Aorta (tissue), 5 donors: ENCODE results near the gene ITPRID1. TPM values are rescaled to one million over a fixed set of nuclear protein-coding genes. Genes with fewer than 3 reads are reported as not detected.

Source experiments
- ATAC-seq: fragments of 200-7000 bp; cut with Tn5 transposase; one replicate; pipeline ENCODE4 v1.9.1; 2022; ENCODE audit warnings: moderate library complexity; ENCODE audit not compliant: low FRiP score
- DNase-seq, 2 donors: peaks; one replicate each; pipeline ENCODE4 v3.0.0-alpha.2; 2020
- H3K27ac ChIP-seq, 2 donors: one replicate each; pipeline ENCODE4 v1.5.1; 2013; ENCODE audit warnings: low read length in 2 of 2, mild to moderate bottlenecking in 2 of 2, moderate library complexity in 2 of 2, control low read depth in 1 of 2, inconsistent platforms in 1 of 2, low read depth in 1 of 2
- H3K27me3 ChIP-seq, 2 donors: one replicate each; pipeline ENCODE4 v1.6.1; 2013; ENCODE audit warnings: control low read depth in 1 of 2, low read length in 1 of 2, mild to moderate bottlenecking in 1 of 2, moderate library complexity in 1 of 2; ENCODE audit not compliant: insufficient read depth in 2 of 2, control insufficient read depth in 1 of 2
- H3K36me3 ChIP-seq, 2 donors: one replicate each; pipeline ENCODE4 v1.6.1; 2013; ENCODE audit warnings: control low read depth in 1 of 2, low read length in 1 of 2, mild to moderate bottlenecking in 1 of 2; ENCODE audit not compliant: insufficient read depth in 2 of 2, control insufficient read depth in 1 of 2
- H3K4me1 ChIP-seq, 2 donors: one replicate each; pipeline ENCODE4 v1.6.1; 2013; ENCODE audit warnings: low read length in 2 of 2, control low read depth in 1 of 2, mild to moderate bottlenecking in 1 of 2, moderate library complexity in 1 of 2; ENCODE audit not compliant: insufficient read depth in 2 of 2, control insufficient read depth in 1 of 2
- H3K4me3 ChIP-seq, 2 donors: one replicate each; pipeline ENCODE4 v1.5.1; 2013; ENCODE audit warnings: low read length in 2 of 2, control low read depth in 1 of 2, mild to moderate bottlenecking in 1 of 2
- H3K9me3 ChIP-seq: one replicate; pipeline ENCODE4 v1.6.1; 2013; ENCODE audit warnings: mild to moderate bottlenecking, low read length; ENCODE audit not compliant: control insufficient read depth
- WGBS, 2 donors: extraction: QIAGEN DNeasy Blood & Tissue Kit; methylation state at CpG; one replicate each; pipeline ENCODE4 v1.1.7; 2013; 5-methylcytosine and 5-hydroxymethylcytosine counted together
- intact Hi-C, 2 donors: fragments of 100-400 bp; cut with DNase I; formaldehyde crosslinking; loops; one replicate each; pipeline versions ENCODE4 v1.14.2 to v1.15.0; 2022
- polyA plus RNA-seq, 2 donors: library from polyadenylated mRNA; stranded (reverse); fragments of 200-250 nt; gene quantifications; one replicate each; pipeline ENCODE4 v1.2.3, GENCODE V29; 2013
- total RNA-seq, 2 donors: library from RNA; stranded (reverse); fragmentation: NEBNext Ultra II Directional; extraction: Animal tissue kit (Norgen Biotek cat#: 25700); gene quantifications; one replicate each; pipeline ENCODE4 v1.2.1, GENCODE V29; 2021
- donor health status: healthy with polysubstance abuse.
- donor health status: Bipolar disorder and iron deficiency.
- donor health status: DM: no; HTN: no; CAD: no.
- donor health status: DM: no; HTN: no; CAD: no.
- donor health status: DM: yes; HTN: yes; CAD: no.

ITPRID1 gene
- total and polyA plus RNA-seq, 4 donors, result 0.09 TPM; not detected in 3

DNA sequence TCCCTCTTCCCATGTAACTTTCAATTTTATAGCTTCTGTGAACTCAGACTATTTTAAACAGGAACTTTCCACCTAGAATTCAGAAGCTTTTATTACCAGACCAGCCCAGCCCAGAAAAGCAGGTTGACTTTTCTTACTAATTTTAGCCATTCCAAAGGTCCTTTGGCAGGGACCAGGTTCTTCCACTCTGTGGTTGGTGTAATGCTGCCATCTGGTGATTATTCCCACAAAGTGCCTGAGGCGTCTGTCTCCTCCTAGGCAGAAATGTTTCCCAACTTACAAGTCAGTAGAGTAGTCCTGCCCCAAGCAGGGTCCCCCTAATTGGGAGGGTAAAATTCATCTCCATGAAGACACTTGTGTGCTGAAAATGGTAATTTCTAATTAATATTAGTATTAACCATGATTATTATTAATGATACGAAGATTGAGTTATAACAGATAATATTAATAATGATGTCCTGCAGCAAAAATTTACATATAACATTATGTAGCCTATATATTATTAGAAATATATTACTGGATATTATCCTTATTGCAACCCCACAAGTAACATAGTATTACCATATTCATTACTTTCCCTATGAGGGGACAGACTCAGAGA, 120.1 kb downstream of the ITPRID1 start:
- H3K27ac ChIP-seq, result no peak overlapping the region
- H3K9me3 ChIP-seq, result no peaks in the 10 kb centered on the region
- ATAC-seq, result peak; percentile 82
- no peaks in the 10 kb centered on the region for H3K36me3 ChIP-seq
- H3K4me1 ChIP-seq, result no peaks in the 10 kb centered on the region
- H3K27me3 ChIP-seq, result no peaks in the 10 kb centered on the region
- intact Hi-C loops, result loop anchor here (2.0 to 5.0 kb wide), 5 partner anchors 191 to 502 kb away; no protein-coding TSS in a partner anchor
- H3K4me3 ChIP-seq, result no peak overlapping the region
- DNase-seq, result no peak
- WGBS, 2 donors, result 41 to 45% methylated on average over 2 of the region's 2 CpGs

DNA sequence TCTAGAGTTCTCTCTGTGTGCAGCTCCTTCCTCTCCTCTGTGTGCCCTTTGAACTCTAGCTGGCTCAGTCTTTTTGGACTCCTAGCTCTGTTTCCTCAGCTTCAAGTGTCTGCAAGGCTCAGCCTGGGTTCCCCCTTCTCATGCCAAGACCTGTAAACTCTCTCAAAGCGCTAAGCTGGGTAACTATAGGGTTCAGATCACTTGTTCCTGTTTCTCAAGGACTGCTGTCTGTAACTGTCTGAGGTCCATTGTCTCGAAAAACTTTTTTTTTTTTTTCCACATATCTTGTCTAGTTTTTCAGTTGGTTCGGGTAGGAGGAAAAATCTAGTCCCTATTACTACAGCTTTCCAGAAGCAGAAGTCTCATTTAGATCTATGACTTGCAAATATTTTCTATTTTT, 126.5 kb downstream of the ITPRID1 start:
- Histone ChIP-seq H3K4me1 (no peaks in the 10 kb centered on the region), H3K27ac (no peak overlapping the region), H3K9me3 (no peaks in the 10 kb centered on the region), H3K4me3 (no peak overlapping the region), H3K36me3 (no peaks in the 10 kb centered on the region), H3K27me3 (peaks cover 0 to 2% of the 10 kb centered on the region in 2 donors)
- 72 to 82% methylated on average over 3 of the region's 3 CpGs for WGBS, 2 donors
- no peak for ATAC-seq
- intact Hi-C loops, result no loop called here
- DNase-seq, result no peak

DNA sequence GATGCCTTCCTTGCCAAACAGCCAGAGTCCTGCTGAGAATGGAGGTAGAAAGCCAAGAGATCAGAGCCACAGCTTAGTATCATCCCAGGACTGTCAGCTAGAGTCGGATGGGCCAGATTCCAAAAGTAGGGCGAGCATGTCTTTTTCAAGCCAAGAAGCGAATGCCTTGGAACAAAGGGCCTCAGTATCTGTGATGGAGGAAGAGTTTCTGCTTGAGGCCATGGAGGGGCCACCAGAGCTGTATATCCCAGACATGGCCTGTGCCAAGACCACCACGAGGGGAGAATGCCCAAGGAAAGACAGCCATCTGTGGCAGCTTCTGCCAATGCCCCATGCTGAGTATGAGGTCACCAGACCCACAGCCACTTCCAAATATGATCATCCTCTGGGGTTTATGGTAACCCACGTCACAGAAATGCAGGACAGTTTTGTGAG, 128.8 kb downstream of the ITPRID1 start:
- Histone ChIP-seq H3K9me3 (no peaks in the 10 kb centered on the region), H3K27ac (no peak overlapping the region), H3K4me3 (no peak overlapping the region), H3K36me3 (no peaks in the 10 kb centered on the region), H3K4me1 (no peaks in the 10 kb centered on the region), H3K27me3 (peaks cover 0 to 2% of the 10 kb centered on the region in 2 donors)
- DNase-seq (no peak), ATAC-seq (no peak)
- WGBS, 2 donors, result 59 to 67% methylated on average over 5 of the region's 5 CpGs
- intact Hi-C loops, result no loop called here

GRCh38 chr7:31646942-31647341, 133.1 kb downstream of the ITPRID1 start:
- intact Hi-C loops, result loop anchor here in 1 of 2 donors (5.0 kb wide), 1 partner anchor 90 kb away; no protein-coding TSS in a partner anchor
- Histone ChIP-seq H3K4me3 (no peak overlapping the region), H3K27me3 (peaks cover 0 to 2% of the 10 kb centered on the region in 2 donors), H3K27ac (no peak overlapping the region), H3K4me1 (no peaks in the 10 kb centered on the region), H3K9me3 (no peaks in the 10 kb centered on the region), H3K36me3 (no peaks in the 10 kb centered on the region)
- 89 to 92% methylated on average over 4 of the region's 4 CpGs for WGBS, 2 donors
- DNase-seq (no peak), ATAC-seq (no peak)

DNA sequence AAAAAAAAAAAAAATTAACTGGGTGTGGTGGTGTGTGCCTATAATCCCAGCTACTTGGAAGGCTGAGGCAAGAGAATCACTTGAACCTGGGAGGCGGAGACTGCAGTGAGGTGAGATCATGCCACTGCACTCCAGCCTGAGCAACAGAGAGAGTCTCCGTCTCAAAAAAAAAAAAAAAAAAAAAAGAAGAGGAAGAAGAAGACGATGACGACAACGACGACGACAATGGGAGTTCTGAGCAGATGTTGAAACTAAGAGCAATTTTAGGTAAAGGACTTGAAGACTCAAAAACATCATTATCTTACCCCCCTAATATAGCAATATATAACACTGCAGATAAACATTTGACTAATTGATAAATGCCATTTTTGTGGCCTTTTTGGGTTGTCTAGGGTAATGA, 133.6 kb downstream of the ITPRID1 start:
- H3K27ac ChIP-seq, result no peak overlapping the region
- intact Hi-C loops, result loop anchor here in 1 of 2 donors (5.0 kb wide), 1 partner anchor 90 kb away; no protein-coding TSS in a partner anchor
- no peaks in the 10 kb centered on the region for H3K9me3 ChIP-seq
- DNase-seq (no peak), ATAC-seq (no peak)
- H3K4me3 ChIP-seq, result no peak overlapping the region
- 80 to 92% methylated on average over 6 to 7 of the region's 7 CpGs for WGBS, 2 donors
- no peaks in the 10 kb centered on the region for H3K4me1 ChIP-seq
- H3K27me3 ChIP-seq, result peaks cover 0 to 2% of the 10 kb centered on the region in 2 donors
- H3K36me3 ChIP-seq, result no peaks in the 10 kb centered on the region

DNA sequence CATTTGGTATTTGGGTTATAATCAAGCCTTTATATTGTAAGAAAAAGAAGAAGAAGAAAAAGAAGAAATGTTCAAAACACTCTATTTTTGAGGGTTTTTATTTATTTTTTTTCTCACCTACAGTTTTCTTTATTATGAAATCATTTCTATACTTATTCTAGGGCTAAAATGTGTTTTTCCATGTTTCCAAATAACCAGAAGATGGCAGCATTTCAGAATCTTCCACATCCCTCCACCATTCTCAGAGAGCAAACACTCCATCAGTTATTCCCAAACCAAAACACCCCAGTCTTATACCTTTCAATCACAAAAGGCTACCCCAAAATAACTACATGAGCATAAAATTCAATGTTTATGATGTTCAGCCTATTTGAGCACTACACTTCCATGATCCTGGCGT, 134.4 kb downstream of the ITPRID1 start:
- no peak for DNase-seq
- intact Hi-C loops, result loop anchor here in 1 of 2 donors (5.0 kb wide), 1 partner anchor 89 kb away; no protein-coding TSS in a partner anchor
- Histone ChIP-seq H3K9me3 (no peaks in the 10 kb centered on the region), H3K4me3 (no peak overlapping the region), H3K36me3 (no peaks in the 10 kb centered on the region), H3K4me1 (no peaks in the 10 kb centered on the region), H3K27ac (no peak overlapping the region), H3K27me3 (peaks cover 0 to 2% of the 10 kb centered on the region in 2 donors)
- 86 to 90% methylated on average over 1 of the region's 1 CpG for WGBS, 2 donors
- ATAC-seq, result no peak

GRCh38 chr7:31648880-31649279, 135.0 kb downstream of the ITPRID1 start:
- no peaks in the 10 kb centered on the region for H3K4me1 ChIP-seq
- DNase-seq (no peak), ATAC-seq (no peak)
- H3K4me3 ChIP-seq, result no peak overlapping the region
- H3K9me3 ChIP-seq, result no peaks in the 10 kb centered on the region
- intact Hi-C loops, result loop anchor here in 1 of 2 donors (5.0 kb wide), 1 partner anchor 88 kb away; no protein-coding TSS in a partner anchor
- no peaks in the 10 kb centered on the region for H3K27me3 ChIP-seq
- 82 to 85% methylated on average over 4 of the region's 4 CpGs for whole genome bisulfite sequencing, 2 donors
- H3K27ac ChIP-seq, result no peak overlapping the region
- no peaks in the 10 kb centered on the region for H3K36me3 ChIP-seq

DNA sequence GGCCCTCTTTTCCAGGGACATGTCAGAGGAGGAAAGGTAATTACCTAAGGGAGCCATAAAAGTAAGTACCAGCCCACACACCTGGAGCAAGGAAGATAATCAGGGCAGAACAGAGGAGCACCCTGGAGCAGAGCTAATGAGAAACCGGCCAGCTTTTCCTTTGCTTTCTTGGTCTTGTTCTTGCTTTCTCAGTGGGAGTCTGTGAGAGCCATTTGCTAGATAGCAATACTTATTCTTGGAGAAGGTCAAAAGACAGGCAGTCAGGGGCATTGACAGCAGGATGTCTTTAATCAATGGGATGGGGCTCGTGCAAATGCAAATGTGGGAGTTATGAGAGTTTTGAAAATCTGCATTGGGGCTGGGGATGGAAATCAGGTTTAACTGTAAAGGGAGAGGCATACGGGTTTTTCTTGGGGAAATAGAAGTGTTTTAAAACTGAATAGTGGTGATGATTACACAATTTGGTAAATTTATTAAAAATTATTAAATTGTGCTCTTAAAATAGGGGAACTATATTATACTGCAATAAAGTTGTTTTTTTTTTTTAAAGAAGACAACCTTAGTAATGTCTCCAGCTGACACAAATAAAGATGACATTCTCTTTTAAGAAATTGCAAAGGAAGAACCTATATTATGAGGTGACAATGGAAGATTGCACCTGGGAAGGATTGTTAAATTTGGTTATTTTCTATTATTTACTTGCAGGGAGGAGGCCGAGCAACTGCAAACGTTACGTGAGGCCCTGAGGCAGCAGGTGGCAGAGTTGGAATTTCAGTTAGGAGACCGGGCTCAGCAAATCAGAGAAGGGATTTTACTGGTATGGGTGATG, 137.6 kb downstream of the ITPRID1 start:
- 66 to 70% methylated on average over 7 of the region's 7 CpGs for WGBS, 2 donors
- no peaks in the 10 kb centered on the region for H3K9me3 ChIP-seq
- no peaks in the 10 kb centered on the region for H3K27me3 ChIP-seq
- intact Hi-C loops, result no loop called here
- no peak overlapping the region for H3K27ac ChIP-seq
- DNase-seq (no peak), ATAC-seq (no peak)
- no peaks in the 10 kb centered on the region for H3K36me3 ChIP-seq
- H3K4me1 ChIP-seq, result no peaks in the 10 kb centered on the region
- no peak overlapping the region for H3K4me3 ChIP-seq

- no peaks in the 10 kb centered on the region for H3K4me1 ChIP-seq
- H3K27me3 ChIP-seq, result no peaks in the 10 kb centered on the region
- H3K36me3 ChIP-seq, result no peaks in the 10 kb centered on the region
- no peak overlapping the region for H3K27ac ChIP-seq
- H3K4me3 ChIP-seq, result no peak overlapping the region
- intact Hi-C loops, result no loop called here
- no peaks in the 10 kb centered on the region for H3K9me3 ChIP-seq
- ATAC-seq (no peak), DNase-seq (no peak)
Observed at GRCh38 chr7:31652063-31652326, 138.1 kb downstream of the ITPRID1 start.
